NB4 (cell line): ENCODE measurements around the gene CSF3R.

Experiments used
- DNase-seq: peaks from one replicate; pipeline ENCODE4 v3.0.0; 2010; ENCODE audit warnings: low read depth
- H3K4me3 ChIP-seq: one replicate; pipeline ENCODE4 v1.5.1; 2011; ENCODE audit warnings: mild to moderate bottlenecking, low read depth, low read length, moderate library complexity
- CTCF ChIP-seq: IDR thresholded peaks from one replicate; pipeline ENCODE4 v1.5.1; 2012; ENCODE audit warnings: low read depth, low read length
- MAX ChIP-seq: IDR thresholded peaks from 2 replicates; pipeline ENCODE4 v1.6.1; 2011; ENCODE audit warnings: low read depth, low read length
- MYC ChIP-seq: IDR thresholded peaks from 2 replicates; pipeline ENCODE4 v1.6.1; 2011; ENCODE audit warnings: low read depth, low read length
- POLR2A ChIP-seq: IDR thresholded peaks from 2 replicates; pipeline ENCODE4 v1.6.1; 2011; ENCODE audit warnings: mild to moderate bottlenecking; ENCODE audit not compliant: insufficient read length; ENCODE audit errors: extremely low read depth

Gene CSF3R

GRCh38 chr1:36520771-36521420 lies 38.2 kb upstream of the CSF3R start:
- TF ChIP-seq CTCF: no peak
- TF ChIP-seq POLR2A: no peak
- TF ChIP-seq MYC: no peak
- no peak for TF ChIP-seq MAX
- DNase-seq: no peak
- H3K4me3 ChIP-seq: no peak overlapping the region

GRCh38 chr1:36520056-36520455 lies 37.3 kb upstream of the CSF3R start:
- no peak for TF ChIP-seq MYC
- no peak for TF ChIP-seq CTCF
- no peak for TF ChIP-seq MAX
- no peak for TF ChIP-seq POLR2A
- H3K4me3 ChIP-seq: no peak overlapping the region
- DNase-seq: no peak

- DNase-seq: peak; percentile 83
- H3K4me3 ChIP-seq: no peak overlapping the region
- TF ChIP-seq POLR2A: no peak
- TF ChIP-seq MYC: no peak
- TF ChIP-seq CTCF: no peak
- no peak for TF ChIP-seq MAX
Observed at GRCh38 chr1:36517011-36517771, 34.5 kb upstream of the CSF3R start.

- H3K4me3 ChIP-seq: no peak overlapping the region
- TF ChIP-seq CTCF (peak; percentile 84), MYC (no peak)
- DNase-seq: peak; percentile 79
Observed at GRCh38 chr1:36516372-36517010, 33.8 kb upstream of the CSF3R start.

- TF ChIP-seq CTCF (no peak), MYC (no peak), POLR2A (no peak), MAX (no peak)
- H3K4me3 ChIP-seq: no peak overlapping the region
- no peak for DNase-seq
Observed at GRCh38 chr1:36515315-36516138, 32.8 kb upstream of the CSF3R start.
